ENCODE data around the gene DLK2. TPM values are rescaled to one million over a fixed set of nuclear protein-coding genes. Genes with fewer than 3 reads are reported as not detected.
A peak's percentile ranks its signal among the peaks of the same experiment; 100 is the strongest.

The DLK2 gene
- total and polyA plus RNA-seq, 2 of the 13 experiments (the other 11 are each of a cell fraction or from before 2014, with no cell fraction given): 1.2 to 3.8 TPM

- TF ChIP-seq DNMT3B (CRISPR knock-in tag; conservative IDR thresholded peaks at IDR 0.05): no peak
- TF ChIP-seq PREB (CRISPR knock-in tag; IDR thresholded peaks at IDR 0.05): no peak
- TF ChIP-seq ZNF275 (CRISPR knock-in tag; IDR thresholded peaks at IDR 0.05; ENCODE audit: borderline replicate concordance): 0 out of 2 replicates have a peak, but pooled peaks have one; percentile 70
- TF ChIP-seq ZNF513 (CRISPR knock-in tag; conservative IDR thresholded peaks at IDR 0.05): 0 out of 2 replicates have a peak, but pooled peaks have one; percentile 27
- TF ChIP-seq ZNF552 (CRISPR knock-in tag; IDR thresholded peaks at IDR 0.05; ENCODE audit: borderline replicate concordance): 0 out of 2 replicates have a peak, but pooled peaks have one; percentile 72
- TF ChIP-seq ZNF367 (CRISPR knock-in tag; IDR thresholded peaks at IDR 0.05; ENCODE audit: borderline replicate concordance): no peak
- TF ChIP-seq CREB3 (CRISPR knock-in tag; IDR thresholded peaks at IDR 0.05): 0 out of 2 replicates have a peak, but pooled peaks have one; percentile 52
- 0 out of 2 replicates have a peak, but pooled peaks have one; percentile 52 for TF ChIP-seq ZNF775 (CRISPR knock-in tag; IDR thresholded peaks at IDR 0.05; ENCODE audit: borderline replicate concordance)
- peak; percentile 58; the same call in 1 of the 2 replicates for TF ChIP-seq FLYWCH1 (CRISPR knock-in tag; IDR thresholded peaks at IDR 0.05)
- no peak for TF ChIP-seq DR1 (CRISPR knock-in tag; IDR thresholded peaks at IDR 0.05)
- TF ChIP-seq NFKBIZ (CRISPR knock-in tag; IDR thresholded peaks at IDR 0.05): peak; percentile 85; the same call in 1 of the 2 replicates
- peak; percentile 80 for TF ChIP-seq TEAD3 (CRISPR knock-in tag; optimal IDR thresholded peaks at IDR 0.05; ENCODE audit: borderline replicate concordance)
- TF ChIP-seq ISL2 (CRISPR knock-in tag; IDR thresholded peaks at IDR 0.05): peak; percentile 89
- TF ChIP-seq EP300 (IDR thresholded peaks at IDR 0.05; ENCODE audit: low read depth in 2 of 2, low read length in 2 of 2): peak in 1 of 2 experiments; percentile 90; a peak in 2 of 4 replicates
- no peak; the same call in 1 of the 2 replicates for TF ChIP-seq EP300 (CRISPR knock-in tag; IDR thresholded peaks at IDR 0.05; ENCODE audit: borderline replicate concordance)
- TF ChIP-seq ZKSCAN5 (CRISPR knock-in tag; IDR thresholded peaks at IDR 0.05): peak; percentile 84
- peak; percentile 96 for TF ChIP-seq ZNF629 (CRISPR knock-in tag; conservative IDR thresholded peaks at IDR 0.05)
- TF ChIP-seq MED1 (CRISPR knock-in tag; IDR thresholded peaks at IDR 0.05): peak; percentile 98
- no peak for TF ChIP-seq ZNF142 (CRISPR knock-in tag; IDR thresholded peaks at IDR 0.05)
- TF ChIP-seq SKI (IDR thresholded peaks at IDR 0.05; ENCODE audit: partially characterized antibody): peak; percentile 34
These were observed 35.2 kb upstream of the DLK2 start (continued) for GRCh38 chr6:43490523-43490939.
